ENCODE data around the gene PCCA. TPM values are rescaled to one million over a fixed set of nuclear protein-coding genes. Genes with fewer than 3 reads are reported as not detected.

The PCCA gene
- total and polyA plus RNA-seq, 2 experiments from 2014 or later, result 41.9 to 46.6 TPM

DNA sequence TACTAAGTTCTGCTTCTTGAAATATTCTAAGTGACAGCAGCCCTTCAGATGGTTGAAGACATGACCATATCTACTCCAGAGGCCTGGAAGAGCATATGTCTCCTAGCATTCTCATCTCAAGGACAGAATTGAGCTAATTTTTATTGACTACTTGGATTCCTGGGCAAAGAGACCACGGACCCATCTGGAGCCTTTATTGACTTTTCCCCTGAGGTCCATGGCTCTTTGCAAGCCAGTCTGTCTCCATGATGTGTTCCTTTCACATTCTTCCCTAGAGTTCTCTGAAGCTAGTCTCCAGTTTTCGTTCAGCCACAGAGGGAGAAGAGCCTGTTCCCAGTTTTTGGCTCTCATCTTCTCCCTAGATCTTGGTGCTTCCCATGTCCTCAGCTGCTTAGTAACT lies 202.7 kb downstream of the PCCA start:
- no peaks in the 10 kb centered on the region for H4K20me1 ChIP-seq (replicated peaks; ENCODE audit: insufficient read depth)
- no peaks in the 10 kb centered on the region for H3K9me3 Mint-ChIP-seq
- DNase-seq (ENCODE audit: low spot score) (no peak), ATAC-seq (no peak)
- H3K27ac Mint-ChIP-seq, result peak overlapping the region; percentile 6; the same call in 1 of the 2 replicates
- H3K4me3 Mint-ChIP-seq, result no peak overlapping the region
- no peaks in the 10 kb centered on the region for H3F3A ChIP-seq (replicated peaks; ENCODE audit: low read depth)
- H3K36me3 Mint-ChIP-seq (ENCODE audit: low read depth), result no peaks in the 10 kb centered on the region
- H3K36me3 ChIP-seq (ENCODE audit: insufficient read depth), result no peaks in the 10 kb centered on the region
- H3K4me1 Mint-ChIP-seq, result peaks cover 4% of the 10 kb centered on the region; the same call in 1 of the 3 replicates
- no peaks in the 10 kb centered on the region for H3K79me2 ChIP-seq (replicated peaks; ENCODE audit: insufficient read depth)
- no peak overlapping the region for H2AFZ ChIP-seq
- H3K27ac ChIP-seq (ENCODE audit: low read depth), result 0 out of 2 replicates have a peak overlapping the region, but pooled peaks have one; percentile 53
- no peaks in the 10 kb centered on the region for H3K9me2 ChIP-seq (ENCODE audit: insufficient read depth)
- H3K4me2 ChIP-seq, result no peak overlapping the region
- no peak overlapping the region for H3K4me3 ChIP-seq
- H3K4me1 ChIP-seq (ENCODE audit: insufficient read depth), result no peaks in the 10 kb centered on the region; the same call in 1 of the 2 replicates
- no peaks in the 10 kb centered on the region for H3K27me3 ChIP-seq (ENCODE audit: insufficient read depth)
- no peak for TF ChIP-seq ZNF331 (CRISPR knock-in tag; IDR thresholded peaks at IDR 0.05; ENCODE audit: low read depth)
- TF ChIP-seq NANOG (IDR thresholded peaks at IDR 0.05; ENCODE audit: borderline replicate concordance), result no peak
- TF ChIP-seq JUNB (IDR thresholded peaks at IDR 0.05; ENCODE audit: unreplicated experiment), result no peak
- no peak for TF ChIP-seq ZNF114 (CRISPR knock-in tag; IDR thresholded peaks at IDR 0.05)
- TF ChIP-seq EZH2phosphoT487 (IDR thresholded peaks at IDR 0.05; ENCODE audit: unreplicated experiment), result no peak
- TF ChIP-seq, protein P1, sequence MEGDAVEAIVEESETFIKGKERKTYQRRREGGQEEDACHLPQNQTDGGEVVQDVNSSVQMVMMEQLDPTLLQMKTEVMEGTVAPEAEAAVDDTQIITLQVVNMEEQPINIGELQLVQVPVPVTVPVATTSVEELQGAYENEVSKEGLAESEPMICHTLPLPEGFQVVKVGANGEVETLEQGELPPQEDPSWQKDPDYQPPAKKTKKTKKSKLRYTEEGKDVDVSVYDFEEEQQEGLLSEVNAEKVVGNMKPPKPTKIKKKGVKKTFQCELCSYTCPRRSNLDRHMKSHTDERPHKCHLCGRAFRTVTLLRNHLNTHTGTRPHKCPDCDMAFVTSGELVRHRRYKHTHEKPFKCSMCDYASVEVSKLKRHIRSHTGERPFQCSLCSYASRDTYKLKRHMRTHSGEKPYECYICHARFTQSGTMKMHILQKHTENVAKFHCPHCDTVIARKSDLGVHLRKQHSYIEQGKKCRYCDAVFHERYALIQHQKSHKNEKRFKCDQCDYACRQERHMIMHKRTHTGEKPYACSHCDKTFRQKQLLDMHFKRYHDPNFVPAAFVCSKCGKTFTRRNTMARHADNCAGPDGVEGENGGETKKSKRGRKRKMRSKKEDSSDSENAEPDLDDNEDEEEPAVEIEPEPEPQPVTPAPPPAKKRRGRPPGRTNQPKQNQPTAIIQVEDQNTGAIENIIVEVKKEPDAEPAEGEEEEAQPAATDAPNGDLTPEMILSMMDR (conservative IDR thresholded peaks at IDR 0.05; ENCODE audit: low read depth in 2 of 2), result no peak
- TF ChIP-seq STAT1 (IDR thresholded peaks at IDR 0.05; ENCODE audit: unreplicated experiment), result no peak
- no peak for TF ChIP-seq ZNF462 (CRISPR knock-in tag; IDR thresholded peaks at IDR 0.05)
- TF ChIP-seq REST (IDR thresholded peaks at IDR 0.05; ENCODE audit: unreplicated experiment), result no peak
- no peak for TF ChIP-seq EZH2 (IDR thresholded peaks at IDR 0.05; ENCODE audit: low read depth, unreplicated experiment)
- no peak for TF ChIP-seq POLR2AphosphoS5 (IDR thresholded peaks at IDR 0.05; ENCODE audit: low read depth)
- TF ChIP-seq CREB1 (CRISPR knock-in tag; IDR thresholded peaks at IDR 0.05; ENCODE audit: low read depth), result no peak
- TF ChIP-seq, protein P2, sequence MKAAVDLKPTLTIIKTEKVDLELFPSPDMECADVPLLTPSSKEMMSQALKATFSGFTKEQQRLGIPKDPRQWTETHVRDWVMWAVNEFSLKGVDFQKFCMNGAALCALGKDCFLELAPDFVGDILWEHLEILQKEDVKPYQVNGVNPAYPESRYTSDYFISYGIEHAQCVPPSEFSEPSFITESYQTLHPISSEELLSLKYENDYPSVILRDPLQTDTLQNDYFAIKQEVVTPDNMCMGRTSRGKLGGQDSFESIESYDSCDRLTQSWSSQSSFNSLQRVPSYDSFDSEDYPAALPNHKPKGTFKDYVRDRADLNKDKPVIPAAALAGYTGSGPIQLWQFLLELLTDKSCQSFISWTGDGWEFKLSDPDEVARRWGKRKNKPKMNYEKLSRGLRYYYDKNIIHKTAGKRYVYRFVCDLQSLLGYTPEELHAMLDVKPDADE (IDR thresholded peaks at IDR 0.05), result no peak
- H3K27me3 Mint-ChIP-seq (ENCODE audit: insufficient read depth, low read depth, poor library complexity), result peaks cover 1% of the 10 kb centered on the region

All from GM23338 (cell line).